SIG-M5 treated with dmso at 0.1 percent for 504 hours (cell line): ENCODE data around the gene CACNA1C.
A peak's percentile ranks its signal among the peaks of the same experiment; 100 is the strongest.

ENCODE experiments used
- DNase-seq: peaks from one replicate; lab custom pipeline; 2025; ENCODE audit not compliant: unreplicated experiment; lab: John Stamatoyannopoulos, UW

Gene CACNA1C

DNA sequence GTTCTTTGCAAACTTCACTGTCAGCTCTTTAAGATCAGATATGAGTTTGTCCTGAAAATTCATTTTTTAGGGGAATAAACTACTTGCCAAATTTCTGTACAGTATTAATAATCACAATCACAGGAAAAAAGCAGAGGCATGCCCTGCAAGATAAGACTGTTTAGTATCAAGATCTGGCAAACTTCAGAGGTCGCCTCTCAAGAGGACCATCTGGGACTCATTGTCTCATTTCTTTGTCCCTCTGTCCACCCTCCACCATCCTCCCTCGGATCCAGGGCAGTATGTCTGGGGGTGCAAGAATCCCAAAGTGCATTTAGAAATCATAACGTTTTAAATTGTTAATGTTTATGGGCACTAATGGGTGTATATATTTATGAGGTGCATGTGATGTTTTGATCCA, 509.6 kb downstream of the CACNA1C start:
- DNase-seq = no peak

DNA sequence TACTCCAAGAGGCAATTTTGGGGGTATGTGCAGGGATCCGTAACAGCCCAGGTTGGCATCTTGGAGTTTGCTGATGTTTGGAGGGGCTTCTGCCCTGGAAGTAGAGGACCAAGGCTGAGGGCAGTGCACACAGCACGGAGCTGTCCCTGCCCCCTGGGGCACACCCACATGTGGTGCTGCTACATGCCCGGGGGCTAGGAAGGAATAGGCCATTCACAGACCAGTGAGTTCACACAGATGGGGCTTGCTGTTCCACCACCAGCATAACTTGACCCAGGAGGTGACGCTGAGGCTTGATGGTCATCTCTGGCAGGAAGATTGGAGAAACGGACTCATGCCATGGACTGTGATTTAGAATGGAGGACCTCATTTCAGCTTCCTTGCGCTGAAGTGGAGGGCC, 510.9 kb downstream of the CACNA1C start:
- no peak for DNase-seq

DNA sequence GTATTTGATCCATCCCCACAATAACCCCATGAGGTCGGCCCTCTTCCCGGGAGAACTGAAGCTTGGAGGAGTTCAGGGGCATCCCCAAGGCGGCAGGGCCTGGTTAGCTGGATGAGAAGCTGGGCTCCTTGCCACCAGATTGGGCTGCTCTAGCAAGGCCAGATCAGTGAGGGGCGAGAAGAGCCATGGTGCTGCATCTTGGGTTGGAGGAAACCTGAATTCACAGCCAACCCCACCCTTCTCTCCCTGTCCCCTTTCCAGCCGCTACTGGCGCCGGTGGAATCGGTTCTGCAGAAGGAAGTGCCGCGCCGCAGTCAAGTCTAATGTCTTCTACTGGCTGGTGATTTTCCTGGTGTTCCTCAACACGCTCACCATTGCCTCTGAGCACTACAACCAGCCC, 513.4 kb downstream of the CACNA1C start:
- no peak for DNase-seq

DNA sequence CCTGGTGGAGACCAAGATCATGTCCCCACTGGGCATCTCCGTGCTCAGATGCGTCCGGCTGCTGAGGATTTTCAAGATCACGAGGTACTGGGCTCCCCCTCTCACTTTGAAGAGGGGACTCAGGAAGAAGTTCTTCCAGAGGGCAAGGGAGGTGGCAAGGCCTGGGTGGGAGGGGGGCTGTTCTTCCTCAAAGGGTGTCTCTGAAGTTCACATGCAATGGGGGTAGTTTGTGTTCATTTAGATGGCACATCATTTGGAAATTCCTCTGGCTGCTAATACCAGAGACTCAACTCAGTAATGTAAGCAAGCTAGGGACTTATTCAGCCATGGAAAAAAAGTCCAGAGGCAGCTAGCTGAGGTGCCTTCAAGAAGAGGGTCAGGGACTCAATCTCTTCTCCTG, 514.9 kb downstream of the CACNA1C start:
- DNase-seq = no peak

- no peak for DNase-seq
These were observed 517.8 kb downstream of the CACNA1C start for GRCh38 chr12:2570562-2570961.

- DNase-seq = no peak
These were observed 521.7 kb downstream of the CACNA1C start for GRCh38 chr12:2574355-2574935.

DNA sequence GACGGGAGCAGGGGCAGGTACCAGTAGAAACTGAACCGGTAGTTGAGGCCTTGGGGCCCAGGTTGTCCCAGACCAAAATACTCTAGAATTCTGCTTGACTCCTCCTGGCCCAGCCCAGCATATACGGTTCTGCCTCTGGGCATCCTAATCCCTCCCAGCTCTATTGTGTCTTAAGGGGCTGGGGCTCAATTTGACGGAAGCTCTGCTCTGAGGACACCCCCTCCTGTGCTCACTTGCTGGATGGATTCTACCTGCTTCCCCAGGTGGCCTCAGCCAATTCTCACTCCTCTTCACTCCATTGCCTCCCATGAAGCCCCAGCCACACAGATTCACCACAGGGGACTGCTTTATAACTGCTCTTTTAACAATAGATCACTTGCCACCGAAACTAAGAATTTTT, 522.5 kb downstream of the CACNA1C start:
- DNase-seq = no peak

DNA sequence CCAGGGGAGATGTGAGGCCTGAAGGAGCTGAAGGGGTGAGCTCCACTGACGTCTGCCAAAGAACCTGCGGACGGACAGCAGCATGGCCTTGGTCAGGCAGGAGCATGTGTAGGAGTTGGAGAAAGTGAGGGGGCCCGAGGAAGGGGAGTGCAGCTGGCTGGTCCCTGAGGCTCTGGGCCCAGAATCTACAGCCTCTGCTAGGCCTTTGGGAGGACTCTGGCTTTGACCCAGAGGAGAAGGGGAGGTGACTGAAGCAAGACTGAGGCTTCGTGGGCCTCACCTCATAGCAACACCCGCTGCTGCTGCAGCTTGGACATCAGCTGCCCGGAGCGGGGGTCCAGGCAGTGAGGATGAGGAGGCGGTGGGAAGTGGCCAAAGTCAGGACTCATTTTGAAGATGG, 525.4 kb downstream of the CACNA1C start:
- DNase-seq = no peak

- DNase-seq = no peak
These were observed 526.0 kb downstream of the CACNA1C start for GRCh38 chr12:2578772-2579171.

DNA sequence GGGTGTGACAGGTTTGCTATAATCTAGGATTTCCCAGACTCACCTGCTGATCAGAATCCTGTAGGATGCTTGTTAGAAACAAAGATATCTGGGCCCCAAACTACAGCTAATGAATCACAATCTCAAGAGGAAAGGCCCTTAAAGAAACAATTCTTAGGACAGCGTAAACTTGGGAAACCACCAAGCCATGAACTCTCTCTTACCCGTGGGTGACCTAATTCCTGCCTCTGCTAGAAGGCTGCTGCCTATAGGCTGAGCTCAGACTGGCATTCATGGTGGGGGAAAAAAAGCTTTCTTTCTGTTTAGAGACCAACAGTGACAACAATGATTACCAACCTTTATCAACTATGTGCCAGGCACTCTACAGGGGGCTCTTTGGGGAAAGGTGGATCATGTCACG, 528.0 kb downstream of the CACNA1C start:
- no peak for DNase-seq

DNA sequence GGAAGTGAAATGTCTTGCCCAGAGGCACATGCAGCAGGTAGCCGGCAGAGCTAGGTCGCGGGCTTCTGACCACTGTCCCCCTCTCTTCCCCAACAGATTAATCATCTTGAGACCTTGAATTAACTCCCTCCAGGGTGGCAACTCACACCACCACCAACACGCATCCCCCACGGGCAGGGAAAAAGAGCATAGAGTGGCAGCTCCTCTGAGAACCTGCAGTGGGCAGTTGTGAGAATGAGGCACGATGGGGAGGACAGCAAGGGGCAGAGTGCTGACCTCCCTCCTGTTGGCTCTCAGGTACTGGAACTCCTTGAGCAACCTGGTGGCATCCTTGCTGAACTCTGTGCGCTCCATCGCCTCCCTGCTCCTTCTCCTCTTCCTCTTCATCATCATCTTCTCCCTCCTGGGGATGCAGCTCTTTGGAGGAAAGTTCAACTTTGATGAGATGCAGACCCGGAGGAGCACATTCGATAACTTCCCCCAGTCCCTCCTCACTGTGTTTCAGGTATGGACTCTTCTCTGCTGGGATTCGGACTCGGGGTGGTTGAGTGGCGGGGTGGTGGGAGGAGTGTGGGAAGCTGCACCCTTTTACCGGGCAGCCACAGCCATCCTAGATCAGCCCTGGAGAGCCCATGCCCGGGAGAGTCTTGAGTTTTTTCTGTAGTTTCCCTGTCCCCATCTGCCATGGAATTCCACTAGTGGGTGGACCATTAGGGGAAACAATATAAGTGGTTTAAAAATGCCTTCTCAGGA, 528.7 kb downstream of the CACNA1C start:
- DNase-seq = no peak

GRCh38 chr12:2582631-2583030, 529.8 kb downstream of the CACNA1C start:
- no peak for DNase-seq

DNA sequence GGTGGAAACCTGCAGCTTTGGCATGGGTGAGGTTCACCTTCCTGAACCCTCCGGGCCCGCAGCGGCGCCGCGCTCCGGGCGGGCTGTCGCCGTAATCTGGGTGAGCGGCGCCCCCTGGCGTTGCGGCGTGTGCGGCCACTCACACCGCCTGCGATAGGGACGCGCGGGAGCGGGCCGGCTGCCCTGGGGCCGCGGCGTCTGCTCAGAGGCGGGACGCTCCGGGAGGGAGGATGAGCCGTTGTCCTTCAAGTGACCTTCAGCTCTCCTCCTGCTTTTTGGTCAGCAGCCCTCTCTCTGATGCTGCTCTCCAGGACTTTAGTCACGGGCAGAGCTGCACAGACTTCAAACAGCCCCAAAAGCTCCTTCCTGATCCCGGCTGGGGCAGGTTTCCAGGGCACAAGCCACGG, 530.3 kb downstream of the CACNA1C start:
- peak; percentile 25 for DNase-seq

GRCh38 chr12:2583642-2584401, 531.0 kb downstream of the CACNA1C start:
- DNase-seq = no peak

DNA sequence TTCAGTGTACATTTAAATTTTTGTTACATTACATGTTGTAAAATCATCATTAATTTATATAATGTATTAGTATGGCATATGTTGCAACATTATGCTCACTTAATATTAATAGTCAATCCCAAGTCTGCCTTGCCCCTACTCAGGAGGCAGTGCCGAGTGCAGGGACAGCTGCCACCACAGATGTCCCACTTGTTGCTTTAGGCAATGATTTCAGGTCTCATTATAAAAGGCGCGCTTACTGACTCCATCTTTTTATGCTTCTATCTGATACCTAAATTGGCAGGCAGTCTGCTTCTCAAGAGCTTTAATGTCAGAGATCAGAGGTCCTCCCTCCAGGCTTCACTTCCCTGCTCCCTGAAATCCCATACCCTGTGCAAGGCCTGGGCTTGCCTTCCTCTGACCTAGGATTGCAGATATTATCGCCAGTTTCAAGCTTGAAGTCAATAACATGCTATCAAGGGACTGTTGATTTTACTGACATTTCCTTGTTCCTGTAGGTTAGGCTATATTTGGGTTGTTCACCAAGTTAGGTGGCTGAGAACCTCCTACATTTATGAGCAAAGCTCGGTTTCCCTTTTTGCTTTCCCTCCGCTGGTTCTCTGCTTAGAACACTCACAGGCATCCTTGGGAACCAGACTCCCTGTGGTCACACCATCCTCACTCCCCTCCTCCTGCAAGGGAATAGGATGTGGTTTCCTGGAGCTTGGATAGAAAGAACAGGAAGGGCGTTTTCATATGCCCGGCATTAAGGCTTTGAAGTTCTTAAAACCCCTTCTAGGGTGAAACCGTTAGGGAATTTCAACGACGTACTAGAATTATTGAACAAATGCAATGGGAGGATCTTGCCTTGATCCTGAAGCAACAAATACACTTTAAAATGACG, 533.6 kb downstream of the CACNA1C start:
- DNase-seq = no peak

- DNase-seq = no peak
These were observed 535.6 kb downstream of the CACNA1C start for GRCh38 chr12:2588345-2588744.

DNA sequence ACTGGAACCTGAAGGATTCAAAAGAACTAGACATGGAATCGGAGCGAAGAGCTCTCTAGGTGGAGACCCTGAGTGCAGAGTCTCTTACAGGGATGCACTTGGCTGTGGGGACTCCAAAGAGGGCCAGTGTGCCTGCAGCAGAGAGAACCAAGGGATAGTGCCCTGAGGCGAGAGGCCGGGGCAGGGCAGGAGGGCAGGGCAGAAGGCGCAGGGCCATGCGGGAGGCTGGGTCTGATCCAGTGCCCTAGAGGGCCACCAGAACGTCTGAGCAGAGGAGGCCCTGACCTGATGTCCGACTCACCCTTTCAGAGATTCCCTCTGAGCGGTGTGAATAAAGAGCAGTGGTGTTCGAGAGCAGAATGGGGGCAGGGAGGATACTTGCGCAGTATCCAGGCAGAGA, 536.6 kb downstream of the CACNA1C start:
- no peak for DNase-seq

DNA sequence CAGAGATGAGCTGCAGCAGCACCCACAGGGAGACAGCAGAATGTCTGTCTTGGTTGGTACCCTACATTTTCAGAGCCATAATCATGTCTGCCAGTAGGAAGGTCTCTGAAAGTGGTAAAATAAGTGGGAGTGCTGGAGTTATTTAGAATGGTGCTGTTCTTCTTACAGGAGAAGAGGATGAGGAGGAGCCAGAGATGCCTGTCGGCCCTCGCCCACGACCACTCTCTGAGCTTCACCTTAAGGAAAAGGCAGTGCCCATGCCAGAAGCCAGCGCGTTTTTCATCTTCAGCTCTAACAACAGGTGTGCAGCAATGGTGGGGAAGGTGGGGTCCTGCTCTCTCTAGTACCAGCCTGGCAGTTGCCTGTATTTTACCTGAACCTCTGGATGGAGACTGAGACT, 540.3 kb downstream of the CACNA1C start:
- no peak for DNase-seq

GRCh38 chr12:2596441-2596840, 543.7 kb downstream of the CACNA1C start:
- DNase-seq = no peak

DNA sequence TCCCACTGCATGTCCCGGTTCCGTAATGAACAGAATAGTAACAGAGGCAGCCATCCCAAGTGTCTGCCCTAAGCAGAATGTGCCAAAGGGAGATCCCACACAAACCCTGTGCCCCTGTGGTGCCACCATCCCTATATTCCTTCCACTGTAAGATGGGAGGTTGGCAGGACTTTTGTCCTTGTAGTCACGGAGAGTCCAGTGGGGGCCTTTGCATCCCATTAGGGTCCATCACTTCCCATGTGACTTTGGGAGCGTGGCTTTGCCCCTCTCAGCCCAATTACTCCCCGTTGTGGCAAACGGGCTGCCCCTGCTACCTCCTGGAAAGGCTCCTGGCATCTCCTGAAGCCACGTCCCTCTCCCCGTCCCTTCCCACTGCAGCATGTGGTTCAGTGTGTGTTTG, 552.5 kb downstream of the CACNA1C start:
- no peak for DNase-seq

- DNase-seq = no peak
These were observed 553.6 kb downstream of the CACNA1C start for GRCh38 chr12:2606186-2606910.
